Ectodermal cell (in vitro differentiated cells): ENCODE data around the gene DDX1.

Experiments used
- H3K27ac ChIP-seq: 2 replicates; pipeline ENCODE4 v1.7.0; 2013; ENCODE audit warnings: mild to moderate bottlenecking, low read depth, low read length; ENCODE audit not compliant: insufficient read depth, poor library complexity, severe bottlenecking
- H3K27me3 ChIP-seq: 2 replicates; pipeline ENCODE4 v1.7.0; 2013; ENCODE audit warnings: mild to moderate bottlenecking, low read length; ENCODE audit not compliant: insufficient read depth, control insufficient read depth, poor library complexity, severe bottlenecking
- H3K36me3 ChIP-seq: one replicate; pipeline ENCODE4 v1.7.0; 2013; ENCODE audit warnings: low read length; ENCODE audit not compliant: control insufficient read depth, insufficient read depth
- H3K4me1 ChIP-seq: one replicate; pipeline ENCODE4 v1.7.0; 2013; ENCODE audit warnings: low read length; ENCODE audit not compliant: control insufficient read depth, insufficient read depth
- H3K4me3 ChIP-seq: 2 replicates; pipeline ENCODE4 v1.7.0; 2013; ENCODE audit warnings: low read depth, low read length, control low read depth; ENCODE audit not compliant: insufficient read depth
- H3K9me3 ChIP-seq: 2 replicates; pipeline ENCODE4 v1.7.0; 2013; ENCODE audit warnings: mild to moderate bottlenecking, low read length, moderate library complexity; ENCODE audit not compliant: control insufficient read depth
- WGBS, 2 experiments: methylation state at CpG; one replicate each; pipeline ENCODE4 v1.1.7; 2013; ENCODE audit warnings: missing lambda C conversion rate in 2 of 2; 5-methylcytosine and 5-hydroxymethylcytosine counted together

The DDX1 gene

GRCh38 chr2:15595342-15595905 lies 3.8 kb downstream of the DDX1 start:
- Histone ChIP-seq H3K4me3 (no peak overlapping the region), H3K27ac (no peak overlapping the region), H3K9me3 (no peaks in the 10 kb centered on the region), H3K4me1 (peaks cover 9% of the 10 kb centered on the region), H3K27me3 (no peaks in the 10 kb centered on the region), H3K36me3 (peaks cover 18% of the 10 kb centered on the region)
- 97 to 98% methylated on average over 5 to 6 of the region's 6 CpGs for WGBS, 2 experiments

- 95 to 96% methylated on average over 4 of the region's 4 CpGs for WGBS, 2 experiments
- H3K9me3 ChIP-seq, result no peaks in the 10 kb centered on the region
- H3K36me3 ChIP-seq, result peaks cover 20% of the 10 kb centered on the region
- H3K4me1 ChIP-seq, result peaks cover 9% of the 10 kb centered on the region
- H3K27ac ChIP-seq, result no peak overlapping the region
- no peak overlapping the region for H3K4me3 ChIP-seq
- no peaks in the 10 kb centered on the region for H3K27me3 ChIP-seq
Observed at GRCh38 chr2:15595936-15596335, 4.3 kb downstream of the DDX1 start.

GRCh38 chr2:15596350-15596749 lies 4.7 kb downstream of the DDX1 start:
- Histone ChIP-seq H3K27me3 (no peaks in the 10 kb centered on the region), H3K36me3 (peaks cover 22% of the 10 kb centered on the region), H3K4me1 (peaks cover 5% of the 10 kb centered on the region), H3K4me3 (no peak overlapping the region), H3K27ac (no peak overlapping the region), H3K9me3 (no peaks in the 10 kb centered on the region)
- WGBS, 2 experiments, result 91 to 93% methylated on average over 2 of the region's 2 CpGs

- WGBS, 2 experiments, result 91 to 95% methylated on average over 4 of the region's 4 CpGs
- peaks cover 25% of the 10 kb centered on the region for H3K36me3 ChIP-seq
- H3K4me3 ChIP-seq, result no peak overlapping the region
- H3K9me3 ChIP-seq, result no peaks in the 10 kb centered on the region
- no peaks in the 10 kb centered on the region for H3K27me3 ChIP-seq
- H3K27ac ChIP-seq, result no peak overlapping the region
- H3K4me1 ChIP-seq, result peaks cover 4% of the 10 kb centered on the region
Observed at GRCh38 chr2:15596968-15597367, 5.3 kb downstream of the DDX1 start.

GRCh38 chr2:15599994-15600393 lies 8.3 kb downstream of the DDX1 start:
- 92 to 100% methylated on average over 1 of the region's 1 CpG for WGBS, 2 experiments
- H3K27me3 ChIP-seq, result no peaks in the 10 kb centered on the region
- H3K4me3 ChIP-seq, result no peak overlapping the region
- H3K36me3 ChIP-seq, result peaks cover 50% of the 10 kb centered on the region
- H3K9me3 ChIP-seq, result no peaks in the 10 kb centered on the region
- no peaks in the 10 kb centered on the region for H3K4me1 ChIP-seq
- no peak overlapping the region for H3K27ac ChIP-seq

- H3K9me3 ChIP-seq, result no peaks in the 10 kb centered on the region
- peaks cover 62% of the 10 kb centered on the region for H3K36me3 ChIP-seq
- H3K4me1 ChIP-seq, result no peaks in the 10 kb centered on the region
- no peaks in the 10 kb centered on the region for H3K27me3 ChIP-seq
- H3K27ac ChIP-seq, result no peak overlapping the region
- no peak overlapping the region for H3K4me3 ChIP-seq
- WGBS, 2 experiments, result 86 to 100% methylated on average over 1 of the region's 1 CpG
Observed at GRCh38 chr2:15601681-15602080, 10.0 kb downstream of the DDX1 start.

- Histone ChIP-seq H3K4me1 (no peaks in the 10 kb centered on the region), H3K9me3 (no peaks in the 10 kb centered on the region), H3K27ac (no peak overlapping the region), H3K36me3 (peaks cover 66% of the 10 kb centered on the region), H3K27me3 (no peaks in the 10 kb centered on the region), H3K4me3 (no peak overlapping the region)
- WGBS, 2 experiments, result 93 to 98% methylated on average over 8 of the region's 8 CpGs
Observed at GRCh38 chr2:15602393-15602792, 10.7 kb downstream of the DDX1 start.

GRCh38 chr2:15603044-15603765 lies 11.5 kb downstream of the DDX1 start:
- peaks cover 68% of the 10 kb centered on the region for H3K36me3 ChIP-seq

GRCh38 chr2:15603948-15604347 lies 12.3 kb downstream of the DDX1 start:
- no peak overlapping the region for H3K27ac ChIP-seq
- H3K4me3 ChIP-seq, result no peak overlapping the region
- 100% methylated on average over 1 of the region's 2 CpGs for WGBS, 2 experiments
- H3K27me3 ChIP-seq, result no peaks in the 10 kb centered on the region
- no peaks in the 10 kb centered on the region for H3K4me1 ChIP-seq
- H3K36me3 ChIP-seq, result peaks cover 73% of the 10 kb centered on the region
- no peaks in the 10 kb centered on the region for H3K9me3 ChIP-seq

More at GRCh38 chr2:15603044-15603765, 11.5 kb downstream of the DDX1 start:
- H3K27ac ChIP-seq, result no peak overlapping the region
- no peaks in the 10 kb centered on the region for H3K27me3 ChIP-seq
- 95 to 97% methylated on average over 2 of the region's 3 CpGs for WGBS, 2 experiments
- H3K4me3 ChIP-seq, result no peak overlapping the region
- no peaks in the 10 kb centered on the region for H3K9me3 ChIP-seq
- H3K4me1 ChIP-seq, result no peaks in the 10 kb centered on the region

GRCh38 chr2:15605721-15606120 lies 14.1 kb downstream of the DDX1 start:
- H3K36me3 ChIP-seq, result peaks cover 78% of the 10 kb centered on the region
- no peak overlapping the region for H3K27ac ChIP-seq
- H3K27me3 ChIP-seq, result no peaks in the 10 kb centered on the region
- no peaks in the 10 kb centered on the region for H3K9me3 ChIP-seq
- no peak overlapping the region for H3K4me3 ChIP-seq
- H3K4me1 ChIP-seq, result no peaks in the 10 kb centered on the region
- WGBS, 2 experiments, result 100% methylated on average over 1 of the region's 1 CpG
